LNCAP (cell line): ENCODE measurements around the gene B3GALT5.

Experiments
- TF ChIP-seq, protein P1 (sequence below): fragments of 450-650 bp; IDR thresholded peaks from 2 replicates; pipeline ENCODE4 v1.5.1; 2017; ENCODE audit warnings: mild to moderate bottlenecking

B3GALT5 gene

DNA sequence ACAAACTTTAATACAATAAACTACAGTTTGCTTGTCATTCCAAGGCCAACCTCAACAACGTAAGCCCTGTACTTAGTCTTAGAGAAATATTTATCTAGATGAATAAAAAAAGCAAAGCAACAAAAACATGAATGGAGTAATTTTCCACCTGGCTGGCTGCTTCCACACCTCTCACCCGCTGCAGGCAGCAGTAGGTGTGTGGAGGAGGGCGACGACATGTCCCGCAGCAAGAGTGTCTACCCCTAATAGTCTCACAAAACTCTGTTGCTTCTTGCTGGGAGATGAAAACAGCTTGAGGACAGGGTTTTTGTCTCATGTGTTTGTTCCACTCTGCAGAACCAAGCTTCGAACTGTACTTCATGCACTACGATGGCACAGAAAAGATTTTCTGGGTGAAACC is 83.5 kb downstream of the B3GALT5 start:
- TF ChIP-seq, protein P1, sequence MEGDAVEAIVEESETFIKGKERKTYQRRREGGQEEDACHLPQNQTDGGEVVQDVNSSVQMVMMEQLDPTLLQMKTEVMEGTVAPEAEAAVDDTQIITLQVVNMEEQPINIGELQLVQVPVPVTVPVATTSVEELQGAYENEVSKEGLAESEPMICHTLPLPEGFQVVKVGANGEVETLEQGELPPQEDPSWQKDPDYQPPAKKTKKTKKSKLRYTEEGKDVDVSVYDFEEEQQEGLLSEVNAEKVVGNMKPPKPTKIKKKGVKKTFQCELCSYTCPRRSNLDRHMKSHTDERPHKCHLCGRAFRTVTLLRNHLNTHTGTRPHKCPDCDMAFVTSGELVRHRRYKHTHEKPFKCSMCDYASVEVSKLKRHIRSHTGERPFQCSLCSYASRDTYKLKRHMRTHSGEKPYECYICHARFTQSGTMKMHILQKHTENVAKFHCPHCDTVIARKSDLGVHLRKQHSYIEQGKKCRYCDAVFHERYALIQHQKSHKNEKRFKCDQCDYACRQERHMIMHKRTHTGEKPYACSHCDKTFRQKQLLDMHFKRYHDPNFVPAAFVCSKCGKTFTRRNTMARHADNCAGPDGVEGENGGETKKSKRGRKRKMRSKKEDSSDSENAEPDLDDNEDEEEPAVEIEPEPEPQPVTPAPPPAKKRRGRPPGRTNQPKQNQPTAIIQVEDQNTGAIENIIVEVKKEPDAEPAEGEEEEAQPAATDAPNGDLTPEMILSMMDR: no peak

DNA sequence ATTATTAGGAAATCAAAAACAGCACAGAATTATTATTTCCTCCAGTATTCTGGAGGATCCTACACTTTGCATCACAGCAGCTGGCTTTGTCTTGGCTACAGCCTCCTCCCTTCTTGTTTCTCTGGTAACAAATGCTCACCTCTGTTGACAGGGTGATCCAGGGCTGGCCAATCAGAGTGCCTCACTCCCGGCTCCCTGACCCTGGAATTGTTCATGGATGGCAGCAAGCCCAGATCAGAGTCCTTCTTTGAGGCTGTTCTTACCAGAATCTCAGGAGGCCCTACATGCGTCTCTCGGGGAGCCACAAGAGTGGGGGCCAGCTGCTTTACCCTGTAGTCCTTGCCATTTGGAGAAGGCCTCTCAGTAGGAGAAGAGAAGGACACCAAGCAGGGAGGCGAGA is 83.9 kb downstream of the B3GALT5 start:
- TF ChIP-seq, protein P1: no peak

DNA sequence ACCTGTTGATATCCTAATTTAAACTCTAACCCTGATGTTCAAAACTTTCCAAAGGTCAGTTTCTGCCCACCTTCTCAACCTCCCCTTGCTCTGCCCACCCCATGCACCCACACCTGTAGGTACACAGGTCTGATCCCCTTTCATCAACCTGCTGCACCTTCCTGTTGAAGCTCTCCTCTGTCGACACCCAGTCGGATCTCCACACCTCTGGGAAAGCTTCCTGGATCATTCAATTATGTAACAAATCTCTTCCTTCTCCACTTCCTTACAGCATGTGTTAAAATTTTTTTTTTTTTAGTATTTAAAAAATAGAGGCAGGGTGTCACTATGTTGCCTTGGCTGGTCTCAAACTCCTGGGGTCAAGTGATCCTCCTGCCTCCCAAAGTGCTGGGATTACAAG is 87.6 kb downstream of the B3GALT5 start:
- TF ChIP-seq, protein P1: no peak

DNA sequence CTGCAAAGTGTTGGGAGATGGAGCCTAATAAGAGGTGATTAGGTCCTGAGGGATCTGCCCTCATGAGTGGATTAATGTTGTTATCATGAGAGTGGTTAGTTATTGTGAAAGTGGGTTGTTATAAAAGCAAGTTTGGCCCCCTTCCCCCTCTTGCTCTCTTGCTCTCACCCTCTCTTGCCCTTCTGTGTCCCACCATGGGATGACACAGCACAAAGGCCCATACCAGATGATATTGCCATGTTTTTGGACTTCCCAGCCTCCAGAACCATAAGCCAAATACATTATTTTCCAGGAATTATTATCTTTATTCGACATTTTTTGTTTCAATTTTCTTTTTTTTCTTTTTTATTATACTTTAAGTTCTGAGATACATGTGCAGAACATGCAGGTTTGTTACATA is 90.8 kb downstream of the B3GALT5 start:
- TF ChIP-seq, protein P1: no peak

DNA sequence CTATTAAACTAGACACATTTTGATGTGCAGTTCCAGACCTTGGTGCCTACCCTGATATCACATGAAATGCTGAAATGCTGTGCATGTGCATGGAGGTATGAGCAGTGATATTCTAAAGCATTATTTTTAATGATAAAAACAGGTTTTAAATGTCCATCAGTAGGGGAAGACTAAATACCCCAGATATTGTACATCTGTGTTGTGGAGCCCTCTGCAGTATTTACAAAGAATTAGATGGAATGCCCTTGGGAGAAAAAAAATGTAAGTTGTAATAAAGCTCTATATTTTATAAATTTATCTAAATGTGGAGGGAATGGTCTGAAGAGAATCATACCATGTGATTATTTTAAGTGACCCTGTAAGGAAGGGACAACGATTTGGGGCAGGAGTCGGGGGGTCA is 93.1 kb downstream of the B3GALT5 start:
- TF ChIP-seq, protein P1: no peak

DNA sequence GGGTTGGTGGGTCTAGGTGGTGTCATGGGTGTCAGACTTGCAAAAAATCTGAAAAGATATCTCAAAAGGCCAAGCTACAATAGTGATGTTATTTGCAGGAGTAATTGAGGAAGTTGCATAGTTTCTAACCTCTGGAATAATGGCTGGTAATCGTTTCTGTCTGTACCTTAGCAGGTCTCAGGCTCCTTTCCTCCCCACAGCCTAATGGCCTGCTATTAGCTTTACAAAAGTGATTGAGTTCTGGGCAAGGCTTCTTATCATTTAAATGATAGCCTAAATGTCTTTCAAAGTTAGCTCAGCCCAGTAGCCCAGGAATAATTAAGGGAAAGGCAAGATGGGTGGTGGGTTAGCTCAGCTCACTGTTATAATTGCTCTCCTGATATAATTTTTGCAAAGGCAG is 94.6 kb downstream of the B3GALT5 start:
- TF ChIP-seq, protein P1: no peak

DNA sequence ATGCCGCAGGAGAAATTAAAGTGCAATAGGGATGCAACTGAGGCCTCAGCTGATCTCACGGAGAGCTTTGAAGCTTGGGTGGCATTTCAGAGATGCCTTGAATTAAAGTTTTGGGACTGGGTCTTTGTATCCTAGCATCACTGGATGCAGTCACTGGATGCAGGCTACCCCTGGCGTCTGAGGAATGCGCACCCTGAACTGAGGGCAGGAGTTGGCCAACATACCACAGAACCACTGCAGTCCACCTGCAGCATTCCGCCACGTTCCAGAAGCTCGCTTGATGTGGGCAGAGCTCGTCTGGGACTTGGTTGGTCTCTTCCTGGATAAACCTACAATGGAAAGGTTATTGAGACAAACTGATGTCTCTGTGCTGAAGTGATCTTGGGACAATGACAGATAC is 98.1 kb downstream of the B3GALT5 start:
- TF ChIP-seq, protein P1: no peak

DNA sequence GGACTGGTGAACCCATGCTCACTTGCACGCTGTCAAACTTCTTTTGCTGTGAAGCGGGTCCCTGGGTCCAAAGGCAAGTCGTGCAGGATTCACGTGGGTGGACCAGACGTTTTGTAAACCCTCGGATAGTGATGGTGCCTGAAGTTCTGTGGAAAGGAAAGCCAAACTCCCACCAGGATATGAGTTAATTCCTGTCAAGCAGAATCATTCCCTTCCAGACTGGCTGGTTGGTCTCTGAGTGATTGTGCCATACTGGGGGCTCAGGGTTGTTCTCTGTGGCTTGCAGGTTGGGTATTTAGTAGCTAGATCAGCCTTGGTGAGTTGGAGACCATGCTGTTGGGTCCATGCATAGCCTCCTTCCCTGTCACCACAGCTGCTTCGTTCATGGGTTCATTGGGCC is 99.5 kb downstream of the B3GALT5 start:
- TF ChIP-seq, protein P1: no peak
